IPS-18a (cell line): ENCODE measurements around the gene KLF15.

Experiments used
- H3K27ac ChIP-seq: one replicate; pipeline ENCODE4 v1.5.1; 2013; ENCODE audit warnings: low read length
- H3K27me3 ChIP-seq: one replicate; pipeline ENCODE4 v1.6.1; 2013; ENCODE audit warnings: mild to moderate bottlenecking, low read length; ENCODE audit not compliant: control insufficient read depth, insufficient read depth
- H3K36me3 ChIP-seq: one replicate; pipeline ENCODE4 v1.6.1; 2013; ENCODE audit warnings: low read depth, low read length; ENCODE audit not compliant: control insufficient read depth
- H3K4me1 ChIP-seq: one replicate; pipeline ENCODE4 v1.6.1; 2013; ENCODE audit warnings: low read depth, low read length; ENCODE audit not compliant: control insufficient read depth
- H3K4me3 ChIP-seq: one replicate; pipeline ENCODE4 v1.5.1; 2013; ENCODE audit warnings: low read length
- H3K9ac ChIP-seq: one replicate; pipeline ENCODE4 v1.6.1; 2013; ENCODE audit warnings: mild to moderate bottlenecking, low read length, moderate library complexity
- H3K9me3 ChIP-seq: one replicate; pipeline ENCODE4 v1.6.1; 2013; ENCODE audit warnings: low read depth, low read length; ENCODE audit not compliant: control insufficient read depth

The KLF15 gene

DNA sequence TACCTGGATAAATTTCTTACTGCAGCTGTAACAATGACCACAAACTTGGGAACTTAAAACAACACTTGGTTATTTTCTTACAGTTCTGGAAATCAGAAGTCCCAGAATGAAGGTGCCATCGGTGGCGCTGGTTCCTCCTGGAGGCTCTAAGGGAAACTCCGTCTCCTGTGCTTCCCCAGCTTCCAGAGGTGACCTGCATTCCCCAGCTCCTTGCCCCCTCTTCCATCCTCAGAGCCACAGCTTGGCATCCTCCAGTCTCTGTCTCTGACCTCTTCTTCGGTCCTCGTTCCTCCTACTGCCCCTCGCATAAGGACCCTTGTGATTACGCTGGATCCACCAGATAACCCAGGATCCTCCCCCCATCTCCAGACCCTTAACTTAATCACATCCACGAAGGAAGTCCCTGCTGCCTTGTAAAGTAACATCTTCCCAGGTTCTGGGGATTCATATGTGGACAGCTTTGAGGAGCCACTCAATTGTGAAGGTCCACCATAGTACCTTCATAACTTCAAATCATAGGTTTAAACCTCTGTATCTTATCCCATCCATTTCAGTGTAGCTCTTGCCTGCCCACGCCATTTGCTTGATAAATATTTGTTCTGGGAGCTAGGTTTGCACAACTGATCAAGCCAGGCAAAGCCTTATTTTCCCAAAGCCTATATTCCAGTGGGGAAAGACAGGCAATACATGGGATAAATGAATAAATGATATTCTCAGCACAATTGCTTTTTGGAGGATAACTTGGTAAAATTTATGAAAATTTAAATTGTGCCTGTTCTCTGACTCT lies 34.8 kb downstream of the KLF15 start:
- Histone ChIP-seq H3K27ac (no peak overlapping the region), H3K36me3 (no peaks in the 10 kb centered on the region), H3K9me3 (no peaks in the 10 kb centered on the region), H3K9ac (no peak overlapping the region), H3K27me3 (no peaks in the 10 kb centered on the region), H3K4me1 (no peaks in the 10 kb centered on the region), H3K4me3 (no peak overlapping the region)

DNA sequence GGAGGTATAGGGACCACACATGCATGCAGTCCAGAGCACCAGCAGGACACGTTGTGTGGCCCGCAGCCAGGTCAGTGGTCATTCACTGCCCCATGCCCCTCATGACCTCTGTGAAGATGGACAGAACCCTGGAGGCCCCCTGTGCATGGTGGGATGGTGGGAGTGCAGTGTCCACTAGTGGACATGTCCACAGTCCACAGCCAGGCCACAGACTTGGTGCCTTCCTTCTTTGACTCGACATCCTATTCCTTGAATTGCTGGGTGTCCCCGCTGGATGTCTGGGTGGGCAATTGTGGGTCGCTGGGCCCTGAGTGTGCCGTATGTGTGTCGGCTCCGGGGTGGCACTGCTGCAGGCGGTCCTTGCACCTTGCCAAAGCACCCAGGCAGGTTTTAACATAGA lies 35.7 kb downstream of the KLF15 start:
- H3K4me3 ChIP-seq, result no peak overlapping the region
- H3K9ac ChIP-seq, result no peak overlapping the region
- H3K9me3 ChIP-seq, result no peaks in the 10 kb centered on the region
- no peaks in the 10 kb centered on the region for H3K4me1 ChIP-seq
- H3K36me3 ChIP-seq, result no peaks in the 10 kb centered on the region
- no peak overlapping the region for H3K27ac ChIP-seq
- H3K27me3 ChIP-seq, result no peaks in the 10 kb centered on the region

DNA sequence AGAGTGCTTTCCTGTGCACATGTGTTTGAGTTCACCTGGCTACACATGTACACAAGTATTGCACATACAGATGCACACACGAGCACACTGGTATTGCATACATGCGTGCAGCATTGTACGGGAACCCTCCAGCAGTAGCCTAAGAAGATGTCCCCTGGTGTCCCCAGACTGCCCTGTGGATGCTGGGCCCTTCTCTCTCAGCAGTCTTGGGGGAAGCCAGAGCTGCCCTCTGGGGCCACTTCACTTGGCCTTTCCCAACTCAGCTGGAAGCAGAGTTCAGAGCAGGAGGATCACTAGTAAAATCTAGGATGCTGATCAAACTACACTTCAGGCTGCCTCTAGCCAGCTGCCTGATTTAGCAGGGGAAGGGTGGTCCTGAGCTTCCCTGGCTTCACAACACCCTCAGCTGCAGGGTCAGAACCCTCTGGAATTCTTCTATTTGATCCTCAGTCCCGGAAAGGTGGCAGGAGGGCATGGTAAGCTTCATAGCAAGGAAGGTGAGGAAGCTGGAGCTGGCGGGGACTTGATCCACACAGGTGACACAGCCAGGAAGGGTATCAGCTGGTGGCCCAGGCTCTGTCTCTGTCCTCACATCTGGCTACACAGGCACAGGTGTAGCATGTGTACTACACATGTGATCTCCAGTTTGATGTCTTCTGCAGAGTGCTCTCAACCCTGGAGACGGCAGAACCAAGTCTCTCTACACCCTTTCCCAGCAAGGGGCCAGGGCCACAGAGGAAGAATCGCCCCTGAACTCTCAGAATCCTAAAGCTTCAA lies 36.5 kb downstream of the KLF15 start:
- no peak overlapping the region for H3K4me3 ChIP-seq
- no peaks in the 10 kb centered on the region for H3K27me3 ChIP-seq

DNA sequence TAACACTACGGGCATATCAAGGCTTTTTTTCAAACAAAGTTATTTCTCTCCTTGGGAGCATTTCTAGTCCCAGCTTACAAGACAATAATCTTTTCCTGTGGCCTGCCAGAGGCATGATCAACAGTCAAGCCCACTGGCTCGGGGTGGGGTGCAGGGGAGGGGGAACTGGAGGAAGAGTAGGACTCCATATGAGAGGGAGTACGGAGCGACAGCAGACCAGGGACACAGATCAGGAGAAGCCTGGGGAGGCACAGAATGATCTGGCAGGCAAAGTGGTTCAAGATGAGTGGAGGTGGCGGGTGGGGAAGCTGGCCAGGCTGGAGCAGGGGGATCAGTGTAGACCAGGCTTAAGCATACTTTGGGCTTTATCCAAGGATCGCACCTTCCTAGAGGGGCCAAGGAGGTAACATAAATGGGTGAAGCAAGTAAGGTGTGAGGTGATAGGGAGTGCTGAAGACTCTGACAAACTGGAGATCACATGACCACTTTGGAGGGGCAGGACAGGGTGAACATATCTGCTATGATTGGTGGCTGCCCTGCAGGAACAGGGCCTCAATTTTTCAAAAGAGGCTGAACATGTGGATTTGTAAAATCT lies 37.4 kb downstream of the KLF15 start:
- no peaks in the 10 kb centered on the region for H3K27me3 ChIP-seq
- H3K27ac ChIP-seq, result no peak overlapping the region
- H3K4me1 ChIP-seq, result peaks cover 11% of the 10 kb centered on the region
- H3K9me3 ChIP-seq, result no peaks in the 10 kb centered on the region
- no peak overlapping the region for H3K4me3 ChIP-seq
- no peaks in the 10 kb centered on the region for H3K36me3 ChIP-seq
- H3K9ac ChIP-seq, result no peak overlapping the region

More for the DNA sequence above, 36.5 kb downstream of the KLF15 start:
- Histone ChIP-seq H3K9ac (no peak overlapping the region), H3K36me3 (no peaks in the 10 kb centered on the region), H3K9me3 (no peaks in the 10 kb centered on the region), H3K27ac (no peak overlapping the region), H3K4me1 (peaks cover 6% of the 10 kb centered on the region)

DNA sequence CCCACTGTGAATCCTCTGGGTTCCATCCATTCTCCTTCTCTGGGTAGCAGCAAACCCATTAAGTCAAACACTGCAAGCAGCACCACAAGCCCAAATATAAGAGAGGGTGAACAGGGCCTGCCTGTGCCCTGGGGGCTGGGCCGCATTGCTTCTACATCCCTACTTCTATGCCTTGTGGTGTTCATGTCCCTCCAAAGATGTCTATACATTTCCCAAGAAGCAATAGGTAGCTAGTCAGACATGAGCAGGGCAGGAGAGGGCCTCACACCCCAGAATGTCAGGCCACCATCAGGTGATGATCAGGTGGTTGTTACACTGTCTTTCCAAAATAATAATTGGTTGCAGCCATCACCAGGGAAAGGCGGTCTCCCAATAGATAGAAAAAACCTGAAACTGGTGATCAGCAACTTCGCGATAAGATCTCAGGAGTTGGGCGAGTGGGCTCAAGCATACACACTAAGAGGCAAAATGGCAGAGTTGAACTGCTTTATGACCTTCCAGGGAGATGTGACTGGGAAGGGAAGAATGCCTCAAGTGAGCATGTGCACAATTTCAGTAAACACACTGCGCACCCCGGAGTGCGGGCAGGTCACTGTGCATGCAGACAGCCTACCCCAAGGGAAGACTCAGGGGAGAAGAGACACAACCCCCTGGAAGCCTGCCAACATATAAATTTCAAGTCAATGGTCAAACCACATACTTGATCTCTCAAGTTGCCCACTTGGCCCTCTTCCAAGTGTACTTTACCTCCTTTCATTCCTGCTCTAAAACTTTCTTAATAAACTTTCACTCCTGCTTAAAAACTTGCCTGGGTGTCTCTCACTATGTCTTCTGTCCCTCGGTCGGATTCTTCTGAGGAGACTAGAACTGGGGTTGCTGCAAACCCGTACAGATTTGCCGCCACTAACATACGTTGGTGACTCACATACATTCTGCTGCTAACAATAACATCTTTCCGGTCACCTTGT lies 39.9 kb downstream of the KLF15 start:
- H3K36me3 ChIP-seq, result no peaks in the 10 kb centered on the region
- H3K27ac ChIP-seq, result no peak overlapping the region
- no peaks in the 10 kb centered on the region for H3K27me3 ChIP-seq
- no peak overlapping the region for H3K4me3 ChIP-seq
- H3K4me1 ChIP-seq, result peaks cover 11% of the 10 kb centered on the region
- H3K9ac ChIP-seq, result no peak overlapping the region
- no peaks in the 10 kb centered on the region for H3K9me3 ChIP-seq

DNA sequence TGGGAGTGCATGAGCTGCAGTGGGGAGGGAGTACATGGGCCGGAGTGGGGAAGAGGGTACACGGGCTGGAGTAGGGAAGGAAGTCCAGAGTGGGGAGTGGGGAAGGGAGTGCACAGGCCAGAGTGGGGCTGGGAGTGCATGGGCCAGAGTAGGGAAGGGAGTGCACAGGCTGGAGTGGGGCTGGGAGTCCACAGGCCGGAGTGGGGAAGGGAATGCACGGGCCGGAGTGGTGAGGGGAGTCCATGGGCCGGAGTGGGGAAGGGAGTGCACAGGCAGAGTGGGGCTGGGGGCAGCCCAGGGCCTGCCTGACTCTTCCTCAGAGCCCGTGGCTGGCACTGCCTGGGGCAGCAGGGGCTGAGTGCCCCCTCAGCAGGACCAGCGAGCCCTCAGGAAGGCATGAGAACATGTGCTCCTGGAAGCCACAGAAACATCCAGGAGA lies 40.7 kb downstream of the KLF15 start:
- Histone ChIP-seq H3K9ac (no peak overlapping the region), H3K4me1 (peaks cover 11% of the 10 kb centered on the region), H3K36me3 (no peaks in the 10 kb centered on the region), H3K9me3 (no peaks in the 10 kb centered on the region), H3K27ac (no peak overlapping the region), H3K4me3 (no peak overlapping the region), H3K27me3 (no peaks in the 10 kb centered on the region)

DNA sequence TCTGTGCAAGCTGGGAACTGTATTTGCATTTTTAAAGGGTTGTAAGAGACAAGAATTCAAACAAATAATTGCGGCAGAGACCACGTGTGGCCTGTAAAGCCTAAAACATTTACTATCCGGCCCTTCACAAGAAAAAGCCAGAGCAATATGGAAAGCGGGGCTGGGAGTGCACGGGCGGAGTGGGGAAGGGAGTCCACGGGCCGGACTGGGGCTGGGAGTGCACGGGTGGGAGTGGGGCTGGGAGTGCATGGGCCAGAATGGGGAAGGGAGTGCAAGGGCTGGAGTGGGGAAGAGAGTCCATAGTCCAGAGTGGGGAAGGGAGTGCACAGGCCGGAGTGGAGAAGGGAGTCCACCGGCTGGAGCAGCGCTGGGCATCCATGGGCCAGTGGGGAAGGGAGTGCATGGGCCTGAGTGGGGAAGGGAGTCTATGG lies 41.2 kb downstream of the KLF15 start:
- H3K27me3 ChIP-seq, result no peaks in the 10 kb centered on the region
- H3K4me3 ChIP-seq, result no peak overlapping the region
- no peaks in the 10 kb centered on the region for H3K36me3 ChIP-seq
- no peak overlapping the region for H3K27ac ChIP-seq
- no peaks in the 10 kb centered on the region for H3K9me3 ChIP-seq
- no peak overlapping the region for H3K9ac ChIP-seq
- H3K4me1 ChIP-seq, result peaks cover 11% of the 10 kb centered on the region

DNA sequence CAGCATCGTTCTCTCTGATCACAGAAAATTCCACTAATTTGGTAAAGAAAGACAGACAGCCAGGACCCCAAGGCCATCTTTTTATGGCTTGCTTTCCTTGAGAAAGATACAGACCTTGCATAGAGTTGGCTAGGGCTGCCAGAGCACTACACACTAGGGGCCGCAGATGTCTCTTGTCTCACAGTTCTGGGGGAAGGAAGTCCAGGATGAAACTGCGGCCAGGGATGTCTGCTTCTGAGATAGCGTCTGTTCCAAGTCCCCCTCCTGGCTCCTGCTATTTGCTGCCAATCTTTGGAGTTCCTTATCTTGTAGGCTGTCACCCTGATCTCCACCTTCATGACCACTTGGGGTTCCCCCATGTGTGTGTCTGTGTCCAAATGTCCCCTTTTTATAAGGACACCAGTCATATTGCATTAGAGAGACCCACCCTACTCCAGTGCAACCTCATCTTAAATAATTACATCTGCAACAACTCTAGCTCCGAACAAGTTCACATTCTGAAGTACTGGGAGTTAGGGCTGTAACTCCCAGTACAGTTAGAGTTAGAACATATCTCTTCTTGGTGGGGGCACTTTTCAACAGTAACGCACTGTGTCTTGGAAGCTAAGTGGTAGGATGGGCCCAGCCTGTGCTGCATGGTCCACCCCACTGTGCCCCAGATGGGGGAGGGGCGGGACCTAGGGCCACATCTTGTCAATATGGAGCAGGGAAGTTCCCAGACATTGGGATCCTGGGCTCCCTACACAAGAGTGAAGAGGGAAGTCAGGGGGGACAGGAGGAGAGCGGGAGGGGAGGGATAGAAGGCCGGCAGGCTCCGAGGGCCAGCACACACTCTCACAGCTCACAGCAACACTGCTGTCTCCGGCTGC lies 42.2 kb downstream of the KLF15 start:
- Histone ChIP-seq H3K9me3 (no peaks in the 10 kb centered on the region), H3K27me3 (no peaks in the 10 kb centered on the region), H3K4me1 (peaks cover 11% of the 10 kb centered on the region), H3K27ac (no peak overlapping the region), H3K36me3 (no peaks in the 10 kb centered on the region), H3K4me3 (no peak overlapping the region), H3K9ac (no peak overlapping the region)

DNA sequence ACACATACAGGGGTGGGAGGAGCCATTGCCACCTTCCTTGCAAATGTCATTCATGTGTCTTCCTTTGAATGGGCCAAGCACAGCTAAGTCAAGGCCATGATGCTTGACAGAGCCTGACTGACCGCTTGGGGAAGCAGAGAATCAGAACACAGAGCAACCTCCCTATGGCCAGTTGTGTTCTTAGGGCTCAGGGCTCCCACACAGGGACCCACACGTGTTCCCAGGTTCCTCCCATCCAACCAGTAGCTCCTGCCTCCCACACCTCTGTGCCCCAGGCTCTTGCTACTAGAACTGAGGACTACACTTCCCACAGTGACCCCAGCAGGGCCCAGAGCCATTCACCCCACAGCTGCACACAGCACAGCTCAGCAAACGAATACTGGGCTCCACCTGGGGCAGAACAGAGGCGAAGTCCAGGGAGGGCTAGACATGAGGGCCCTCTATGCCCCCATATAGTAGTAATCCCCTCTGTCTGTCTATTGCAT lies 42.9 kb downstream of the KLF15 start:
- H3K36me3 ChIP-seq, result no peaks in the 10 kb centered on the region
- H3K27me3 ChIP-seq, result no peaks in the 10 kb centered on the region
- no peaks in the 10 kb centered on the region for H3K9me3 ChIP-seq
- peaks cover 11% of the 10 kb centered on the region for H3K4me1 ChIP-seq
- H3K9ac ChIP-seq, result no peak overlapping the region
- H3K4me3 ChIP-seq, result no peak overlapping the region
- no peak overlapping the region for H3K27ac ChIP-seq

DNA sequence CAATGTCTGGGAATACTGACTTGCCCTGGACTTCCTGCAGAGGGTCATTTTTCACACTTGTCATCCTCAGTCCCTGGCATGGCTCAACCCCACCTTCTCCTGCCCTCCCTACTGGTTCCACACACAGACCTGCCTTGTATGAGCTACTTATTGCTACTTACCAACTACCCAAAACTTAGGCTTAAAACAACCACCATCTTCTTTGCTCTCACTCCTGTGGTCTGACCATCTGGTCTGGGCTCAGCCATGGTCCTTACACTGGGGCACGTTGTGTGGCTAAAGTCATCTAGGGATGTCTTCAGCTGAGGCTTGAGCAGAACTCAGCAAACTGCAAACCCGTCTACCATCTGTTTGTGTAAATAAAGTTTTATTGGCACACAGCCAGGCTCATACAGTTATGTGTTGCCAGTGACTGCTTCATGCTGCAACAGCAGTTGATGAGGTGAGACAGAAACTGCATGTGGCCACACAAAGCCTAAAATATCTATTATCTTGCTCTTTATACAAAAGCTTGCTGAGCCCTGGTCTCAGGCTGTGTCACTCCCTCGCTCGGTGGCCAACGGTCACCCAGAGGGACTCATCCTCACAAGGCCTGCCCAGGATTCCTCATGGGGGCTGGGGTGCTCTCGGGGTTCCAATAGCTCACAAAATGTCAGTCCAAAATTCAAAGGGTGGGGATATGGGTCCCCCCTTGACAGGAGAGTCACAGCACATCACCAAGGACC lies 43.5 kb downstream of the KLF15 start:
- H3K9ac ChIP-seq, result no peak overlapping the region
- no peak overlapping the region for H3K27ac ChIP-seq
- peaks cover 11% of the 10 kb centered on the region for H3K4me1 ChIP-seq
- no peaks in the 10 kb centered on the region for H3K9me3 ChIP-seq
- H3K36me3 ChIP-seq, result no peaks in the 10 kb centered on the region
- H3K27me3 ChIP-seq, result no peaks in the 10 kb centered on the region
- H3K4me3 ChIP-seq, result no peak overlapping the region
